SU-DHL-6 (cell line): ENCODE measurements around the gene MASP1.

Source experiments
- H2AFZ ChIP-seq: fragments of 200-600 bp; sonication (generic); 2 replicates; pipeline ENCODE4 v1.6.1; 2014; ENCODE audit warnings: low read depth, mild to moderate bottlenecking, moderate library complexity, mixed read lengths, antibody characterized with exemption, low read length; ENCODE audit not compliant: severe bottlenecking
- H3F3A ChIP-seq: fragments of 200-600 bp; shearing (Covaris generic); 2 replicates; pipeline ENCODE4 v1.6.0; 2016; ENCODE audit warnings: antibody characterized with exemption, mild to moderate bottlenecking; ENCODE audit not compliant: insufficient read depth
- H3K27ac ChIP-seq: fragments of 200-600 bp; sonication (generic); 2 replicates; pipeline ENCODE4 v1.5.1; 2016; ENCODE audit warnings: low read depth, mild to moderate bottlenecking, low read length, moderate library complexity, mixed read lengths
- H3K27me3 ChIP-seq: fragments of 200-600 bp; sonication (generic), shearing (Covaris generic); 2 replicates; pipeline ENCODE4 v1.6.0; 2014; ENCODE audit warnings: mild to moderate bottlenecking, low read length
- H3K36me3 ChIP-seq: fragments of 200-600 bp; sonication (generic); 2 replicates; pipeline ENCODE4 v1.6.1; 2014; ENCODE audit warnings: mild to moderate bottlenecking, low read length, mixed read lengths
- H3K4me2 ChIP-seq: fragments of 300-600, 200-600 bp; shearing (Covaris generic), sonication (generic); 2 replicates; pipeline ENCODE4 v1.6.0; 2014; ENCODE audit warnings: low read length, low read depth, mild to moderate bottlenecking; ENCODE audit not compliant: poor library complexity, severe bottlenecking
- H3K4me3 ChIP-seq: fragments of 200-600 bp; sonication (generic); 2 replicates; pipeline ENCODE4 v1.5.1; 2014; ENCODE audit warnings: antibody characterized with exemption, low read length, mild to moderate bottlenecking, mixed read lengths; ENCODE audit not compliant: insufficient read depth, poor library complexity, severe bottlenecking
- H3K79me2 ChIP-seq: fragments of 200-600 bp; sonication (generic); 2 replicates; pipeline ENCODE4 v1.6.1; 2014; ENCODE audit warnings: mild to moderate bottlenecking, low read length, moderate library complexity; ENCODE audit not compliant: insufficient read depth
- H3K9ac ChIP-seq: fragments of 200-600 bp; sonication (generic); 2 replicates; pipeline ENCODE4 v1.7.0; 2014; ENCODE audit warnings: mild to moderate bottlenecking, low read length
- H3K9me2 ChIP-seq: fragments of 200-600 bp; sonication (generic); replicated peaks from 2 replicates; pipeline ENCODE4 v1.6.1; 2014; ENCODE audit warnings: low read length; ENCODE audit not compliant: insufficient read depth
- H3K9me3 ChIP-seq: fragments of 200-600 bp; sonication (generic); 2 replicates; pipeline ENCODE4 v1.6.1; 2014; ENCODE audit warnings: low read length, mixed read lengths; ENCODE audit not compliant: insufficient read depth
- H4K20me1 ChIP-seq: fragments of 200-600 bp; sonication (generic); 2 replicates; pipeline ENCODE4 v1.6.1; 2014; ENCODE audit warnings: low read depth, mild to moderate bottlenecking, antibody characterized with exemption, low read length, moderate library complexity, mixed read lengths
- CTCF ChIP-seq: fragments of 200-600 bp; sonication (generic); IDR thresholded peaks from one replicate; pipeline ENCODE4 v1.5.1; 2017; ENCODE audit warnings: antibody characterized with exemption, mild to moderate bottlenecking, low read length, moderate library complexity; ENCODE audit not compliant: insufficient read depth, poor library complexity, severe bottlenecking
- EZH2phosphoT487 ChIP-seq: fragments of 200-600 bp; sonication (generic), shearing (Covaris generic); conservative IDR thresholded peaks from 2 replicates; pipeline ENCODE4 v1.6.1; 2018; ENCODE audit warnings: mild to moderate bottlenecking, antibody characterized with exemption, low read length, moderate library complexity, mixed read lengths

Gene MASP1

GRCh38 chr3:187228740-187229139 is 62.8 kb downstream of the MASP1 start:
- no peaks in the 10 kb centered on the region for H3K79me2 ChIP-seq
- no peaks in the 10 kb centered on the region for H3K9me2 ChIP-seq
- H3F3A ChIP-seq, result no peaks in the 10 kb centered on the region
- H4K20me1 ChIP-seq, result no peaks in the 10 kb centered on the region
- no peak overlapping the region for H2AFZ ChIP-seq
- no peak overlapping the region for H3K4me3 ChIP-seq
- no peak overlapping the region for H3K4me2 ChIP-seq
- H3K27ac ChIP-seq, result no peak overlapping the region
- H3K27me3 ChIP-seq, result no peaks in the 10 kb centered on the region
- no peak for TF ChIP-seq EZH2phosphoT487
- no peak for TF ChIP-seq CTCF
- H3K36me3 ChIP-seq, result no peaks in the 10 kb centered on the region
- no peaks in the 10 kb centered on the region for H3K9me3 ChIP-seq
- no peak overlapping the region for H3K9ac ChIP-seq

GRCh38 chr3:187227658-187228258 is 63.8 kb downstream of the MASP1 start:
- H3K9ac ChIP-seq, result no peak overlapping the region
- H2AFZ ChIP-seq, result no peak overlapping the region
- H3K27ac ChIP-seq, result no peak overlapping the region

GRCh38 chr3:187223799-187224198 is 67.7 kb downstream of the MASP1 start:
- Histone ChIP-seq H3K79me2 (no peaks in the 10 kb centered on the region), H3K9me3 (no peaks in the 10 kb centered on the region), H3K27me3 (no peaks in the 10 kb centered on the region), H3F3A (no peaks in the 10 kb centered on the region), H3K36me3 (no peaks in the 10 kb centered on the region), H4K20me1 (no peaks in the 10 kb centered on the region), H3K9me2 (no peaks in the 10 kb centered on the region), H2AFZ (no peak overlapping the region), H3K4me2 (no peak overlapping the region), H3K27ac (no peak overlapping the region), H3K4me3 (no peak overlapping the region), H3K9ac (no peak overlapping the region)
- no peak for TF ChIP-seq CTCF
- TF ChIP-seq EZH2phosphoT487, result no peak

More at GRCh38 chr3:187227658-187228258, 63.8 kb downstream of the MASP1 start:
- Histone ChIP-seq H3K9me2 (no peaks in the 10 kb centered on the region), H3K9me3 (no peaks in the 10 kb centered on the region), H3K36me3 (no peaks in the 10 kb centered on the region), H3K79me2 (no peaks in the 10 kb centered on the region), H3K4me3 (no peak overlapping the region), H4K20me1 (no peaks in the 10 kb centered on the region), H3F3A (no peaks in the 10 kb centered on the region), H3K27me3 (no peaks in the 10 kb centered on the region), H3K4me2 (no peak overlapping the region)
- no peak for TF ChIP-seq EZH2phosphoT487

GRCh38 chr3:187222801-187223200 is 68.7 kb downstream of the MASP1 start:
- no peaks in the 10 kb centered on the region for H3K79me2 ChIP-seq
- H3F3A ChIP-seq, result no peaks in the 10 kb centered on the region
- TF ChIP-seq EZH2phosphoT487, result no peak
- TF ChIP-seq CTCF, result no peak
- H3K4me3 ChIP-seq, result no peak overlapping the region
- no peaks in the 10 kb centered on the region for H3K9me2 ChIP-seq
- H3K27me3 ChIP-seq, result no peaks in the 10 kb centered on the region
- H3K9ac ChIP-seq, result no peak overlapping the region
- no peak overlapping the region for H3K4me2 ChIP-seq
- no peaks in the 10 kb centered on the region for H4K20me1 ChIP-seq
- H2AFZ ChIP-seq, result no peak overlapping the region
- H3K36me3 ChIP-seq, result no peaks in the 10 kb centered on the region
- H3K9me3 ChIP-seq, result no peaks in the 10 kb centered on the region
- no peak overlapping the region for H3K27ac ChIP-seq
